ENCODE results near the gene VCAN. TPM values are rescaled to one million over a fixed set of nuclear protein-coding genes. Genes with fewer than 3 reads are reported as not detected.

Gene VCAN
- total RNA-seq, 4 donors from 2014 or later, result 66.9 to 117 (median 71.6) TPM

DNA sequence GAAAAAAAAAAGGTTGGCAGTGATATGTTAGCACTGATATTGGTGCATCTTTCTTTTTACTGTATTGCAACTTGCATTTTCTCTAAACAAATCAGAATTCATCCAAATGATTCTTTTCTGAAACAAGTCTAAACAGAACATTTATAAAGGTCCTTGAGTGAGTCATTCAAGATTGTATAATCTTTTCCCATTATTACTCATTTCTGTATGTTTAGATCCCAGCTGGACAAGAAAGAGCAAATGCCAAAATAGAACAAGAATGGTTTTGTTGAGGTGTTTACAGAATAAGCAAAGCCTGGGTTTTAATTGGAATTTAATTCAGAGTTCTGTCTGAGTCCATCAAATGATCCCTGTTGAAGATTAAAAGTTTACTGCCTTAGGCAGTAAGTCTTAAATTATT, 112.3 kb downstream of the VCAN start:
- no peaks in the 10 kb centered on the region for H3K9me3 ChIP-seq
- H3K27me3 ChIP-seq, result no peaks in the 10 kb centered on the region
- H3K36me3 ChIP-seq, result no peaks in the 10 kb centered on the region
- no peaks in the 10 kb centered on the region for H3K4me1 ChIP-seq
- TF ChIP-seq, protein P1, sequence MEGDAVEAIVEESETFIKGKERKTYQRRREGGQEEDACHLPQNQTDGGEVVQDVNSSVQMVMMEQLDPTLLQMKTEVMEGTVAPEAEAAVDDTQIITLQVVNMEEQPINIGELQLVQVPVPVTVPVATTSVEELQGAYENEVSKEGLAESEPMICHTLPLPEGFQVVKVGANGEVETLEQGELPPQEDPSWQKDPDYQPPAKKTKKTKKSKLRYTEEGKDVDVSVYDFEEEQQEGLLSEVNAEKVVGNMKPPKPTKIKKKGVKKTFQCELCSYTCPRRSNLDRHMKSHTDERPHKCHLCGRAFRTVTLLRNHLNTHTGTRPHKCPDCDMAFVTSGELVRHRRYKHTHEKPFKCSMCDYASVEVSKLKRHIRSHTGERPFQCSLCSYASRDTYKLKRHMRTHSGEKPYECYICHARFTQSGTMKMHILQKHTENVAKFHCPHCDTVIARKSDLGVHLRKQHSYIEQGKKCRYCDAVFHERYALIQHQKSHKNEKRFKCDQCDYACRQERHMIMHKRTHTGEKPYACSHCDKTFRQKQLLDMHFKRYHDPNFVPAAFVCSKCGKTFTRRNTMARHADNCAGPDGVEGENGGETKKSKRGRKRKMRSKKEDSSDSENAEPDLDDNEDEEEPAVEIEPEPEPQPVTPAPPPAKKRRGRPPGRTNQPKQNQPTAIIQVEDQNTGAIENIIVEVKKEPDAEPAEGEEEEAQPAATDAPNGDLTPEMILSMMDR (IDR thresholded peaks at IDR 0.05), result no peak
- TF ChIP-seq POLR2AphosphoS5 (IDR thresholded peaks at IDR 0.05) (no peak), EP300 (IDR thresholded peaks at IDR 0.05) (no peak), POLR2A (IDR thresholded peaks at IDR 0.05; ENCODE audit: low read depth) (no peak)
- no peak for DNase-seq (ENCODE audit: extremely low spot score)
- H3K27ac ChIP-seq (replicated peaks in 1 of 4), result no peak overlapping the region
- intact Hi-C loops (cut with DNase I), result no loop called here
- no peak overlapping the region for H3K4me3 ChIP-seq

DNA sequence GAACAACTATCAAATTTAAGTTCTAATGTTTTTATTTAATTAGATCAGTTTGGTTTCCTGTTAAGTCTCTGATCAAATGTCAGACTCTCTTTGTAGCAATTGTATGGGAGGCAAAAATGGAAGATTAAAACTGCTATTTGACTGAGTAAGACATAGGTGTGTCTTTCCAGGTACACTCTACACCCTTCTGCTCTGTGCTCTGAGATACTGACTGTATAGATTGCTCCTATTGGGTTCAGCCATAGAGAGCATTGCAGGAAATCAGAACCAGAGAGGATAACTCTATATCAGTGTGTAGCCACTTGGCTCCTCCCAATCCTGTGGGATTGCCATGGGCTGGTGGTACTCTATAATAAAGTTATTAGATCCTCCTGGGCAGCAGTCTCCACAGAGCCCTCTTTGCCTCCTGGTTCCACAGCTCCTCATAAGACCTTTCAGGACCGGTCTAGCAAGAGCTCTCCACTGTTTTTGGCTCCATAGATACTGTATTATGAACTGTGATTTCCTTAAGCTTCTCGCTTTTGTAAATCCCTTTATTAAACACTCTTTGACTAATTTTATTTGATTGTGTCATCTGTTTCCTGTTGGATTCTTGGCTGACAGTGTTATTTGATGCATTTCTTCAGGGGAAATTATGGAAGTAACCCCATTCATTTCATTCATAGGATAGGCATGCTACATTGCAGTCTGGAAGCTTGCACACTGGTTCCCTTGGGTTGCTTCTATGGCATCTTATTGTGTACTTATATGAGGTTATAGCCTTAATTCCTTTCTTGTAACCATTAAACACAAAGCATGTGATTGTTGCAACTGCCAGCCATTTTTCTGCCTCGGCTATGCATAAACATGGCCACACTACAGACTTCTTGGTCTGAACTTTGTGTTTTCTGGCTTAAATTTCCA, 115.6 kb downstream of the VCAN start:
- H3K36me3 ChIP-seq, result no peaks in the 10 kb centered on the region
- no peaks in the 10 kb centered on the region for H3K9me3 ChIP-seq
- TF ChIP-seq POLR2A (IDR thresholded peaks at IDR 0.05; ENCODE audit: low read depth) (no peak), EP300 (IDR thresholded peaks at IDR 0.05) (no peak), POLR2AphosphoS5 (IDR thresholded peaks at IDR 0.05) (no peak)
- TF ChIP-seq, protein P1 (IDR thresholded peaks at IDR 0.05), result no peak
- H3K27ac ChIP-seq (replicated peaks in 1 of 4), result no peak overlapping the region
- no peaks in the 10 kb centered on the region for H3K27me3 ChIP-seq
- DNase-seq (ENCODE audit: extremely low spot score), result no peak
- H3K4me3 ChIP-seq, result no peak overlapping the region
- intact Hi-C loops (cut with DNase I), result no loop called here
- H3K4me1 ChIP-seq, result no peaks in the 10 kb centered on the region
- 57% methylated on average over 3 of the region's 3 CpGs for WGBS

DNA sequence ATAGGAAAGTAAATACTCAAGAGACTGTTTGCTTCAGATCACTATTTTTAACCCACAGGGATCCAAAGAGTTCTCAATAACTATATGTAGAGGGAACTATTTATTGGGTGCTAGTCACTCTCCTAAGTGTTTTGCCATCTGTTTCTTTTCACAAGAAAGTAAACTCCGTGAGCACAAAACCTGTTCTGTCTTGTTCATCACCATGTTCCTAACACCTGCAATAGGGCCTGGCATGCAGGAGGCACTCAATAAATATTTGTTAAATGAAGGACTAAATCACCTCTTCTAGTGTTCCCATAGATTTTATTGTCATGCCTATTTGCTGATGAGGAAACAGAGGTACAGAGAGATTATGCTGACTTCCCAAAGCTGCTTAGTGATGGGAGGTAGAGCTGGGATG, 118.2 kb downstream of the VCAN start:
- no peaks in the 10 kb centered on the region for H3K36me3 ChIP-seq
- no peaks in the 10 kb centered on the region for H3K4me1 ChIP-seq
- DNase-seq (ENCODE audit: extremely low spot score), result no peak
- no peak overlapping the region for H3K27ac ChIP-seq (replicated peaks in 1 of 4)
- no peaks in the 10 kb centered on the region for H3K27me3 ChIP-seq
- 76% methylated on average over 1 of the region's 1 CpG for WGBS
- TF ChIP-seq POLR2A (IDR thresholded peaks at IDR 0.05; ENCODE audit: low read depth) (no peak), EP300 (IDR thresholded peaks at IDR 0.05) (no peak), POLR2AphosphoS5 (IDR thresholded peaks at IDR 0.05) (no peak)
- TF ChIP-seq, protein P1 (IDR thresholded peaks at IDR 0.05), result no peak
- intact Hi-C loops (cut with DNase I), result no loop called here
- no peaks in the 10 kb centered on the region for H3K9me3 ChIP-seq
- no peak overlapping the region for H3K4me3 ChIP-seq

DNA sequence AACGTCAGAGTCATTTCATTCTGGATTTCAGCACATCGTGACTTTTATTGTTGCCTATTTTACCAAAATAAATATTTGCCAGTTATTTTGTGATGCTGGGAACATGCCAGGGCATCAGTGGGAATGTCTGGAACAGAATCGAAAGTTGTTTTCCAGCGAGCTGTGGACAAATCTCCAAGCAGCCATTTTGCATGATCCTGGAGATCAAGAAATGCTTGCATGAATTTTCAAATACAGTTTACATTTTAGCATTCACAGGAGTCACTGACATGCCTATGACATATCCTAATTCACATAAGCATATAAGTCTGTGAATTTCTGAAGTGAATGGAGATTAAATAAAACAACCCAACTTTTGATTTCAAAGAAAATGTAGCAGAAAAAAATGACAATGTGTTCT, 119.4 kb downstream of the VCAN start:
- Histone ChIP-seq H3K4me3 (no peak overlapping the region), H3K27ac (replicated peaks in 1 of 4) (no peak overlapping the region), H3K27me3 (no peaks in the 10 kb centered on the region), H3K4me1 (no peaks in the 10 kb centered on the region), H3K36me3 (no peaks in the 10 kb centered on the region), H3K9me3 (no peaks in the 10 kb centered on the region)
- intact Hi-C loops (cut with DNase I), result no loop called here
- DNase-seq (ENCODE audit: extremely low spot score), result no peak
- WGBS, result 76% methylated on average over 4 of the region's 4 CpGs
- TF ChIP-seq, protein P1 (IDR thresholded peaks at IDR 0.05), result no peak
- TF ChIP-seq POLR2AphosphoS5 (IDR thresholded peaks at IDR 0.05) (no peak), EP300 (IDR thresholded peaks at IDR 0.05) (no peak), POLR2A (IDR thresholded peaks at IDR 0.05; ENCODE audit: low read depth) (no peak)
